ENCODE data around the gene UBAC1.
"Not testable (repeated sequence)": the region's sequence is repeated elsewhere in the genome, so short reads cannot be mapped to it uniquely, and the experiment has no call there.

UBAC1 gene

GRCh38 chr9:135969064-135969683, 8.0 kb upstream of the UBAC1 start:
- Histone ChIP-seq H3K9me3 (ENCODE audit: control insufficient read depth, insufficient read depth, low read length) (no peaks in the 10 kb centered on the region), H3K4me2 (ENCODE audit: low read length) (no peak overlapping the region), H3K4me3 (ENCODE audit: low read length) (no peak overlapping the region), H3K36me3 (ENCODE audit: control insufficient read depth, low read length) (no peaks in the 10 kb centered on the region), H3K4me1 (ENCODE audit: control insufficient read depth, low read length) (peaks cover 12% of the 10 kb centered on the region), H3F3A (ENCODE audit: control insufficient read depth, insufficient read depth) (no peaks in the 10 kb centered on the region), H3K27ac (ENCODE audit: low read depth, low read length) (no peak overlapping the region), H3K27me3 (ENCODE audit: control insufficient read depth, low read length) (peaks cover 9% of the 10 kb centered on the region), H3K9me2 (replicated peaks; ENCODE audit: control insufficient read depth, low read length) (no peaks in the 10 kb centered on the region), H4K20me1 (ENCODE audit: control insufficient read depth, insufficient read depth, low read depth, low read length) (no peaks in the 10 kb centered on the region), H3K79me2 (ENCODE audit: control insufficient read depth, low read length) (no peaks in the 10 kb centered on the region)
- no peak for TF ChIP-seq EZH2phosphoT487 (IDR thresholded peaks at IDR 0.05; ENCODE audit: borderline replicate concordance, low read length)
- no peak for TF ChIP-seq CTCF (IDR thresholded peaks at IDR 0.05; ENCODE audit: low read depth, low read length, poor library complexity, severe bottlenecking)

GRCh38 chr9:135968601-135969000, 7.4 kb upstream of the UBAC1 start:
- no peak overlapping the region for H3K4me3 ChIP-seq (ENCODE audit: low read length)

GRCh38 chr9:135968083-135968476, 6.9 kb upstream of the UBAC1 start:
- H3K4me2 ChIP-seq (ENCODE audit: low read length), result no peak overlapping the region
- H3F3A ChIP-seq (ENCODE audit: control insufficient read depth, insufficient read depth), result no peaks in the 10 kb centered on the region
- H3K36me3 ChIP-seq (ENCODE audit: control insufficient read depth, low read length), result no peaks in the 10 kb centered on the region
- H3K4me3 ChIP-seq (ENCODE audit: low read length), result no peak overlapping the region
- H4K20me1 ChIP-seq (ENCODE audit: control insufficient read depth, insufficient read depth, low read depth, low read length), result no peaks in the 10 kb centered on the region
- TF ChIP-seq CTCF (IDR thresholded peaks at IDR 0.05; ENCODE audit: low read depth, low read length, poor library complexity, severe bottlenecking) (no peak), EZH2phosphoT487 (IDR thresholded peaks at IDR 0.05; ENCODE audit: borderline replicate concordance, low read length) (no peak)
- H3K4me1 ChIP-seq (ENCODE audit: control insufficient read depth, low read length), result peaks cover 14% of the 10 kb centered on the region
- peaks cover 9% of the 10 kb centered on the region for H3K27me3 ChIP-seq (ENCODE audit: control insufficient read depth, low read length)
- no peaks in the 10 kb centered on the region for H3K9me3 ChIP-seq (ENCODE audit: control insufficient read depth, insufficient read depth, low read length)
- no peaks in the 10 kb centered on the region for H3K79me2 ChIP-seq (ENCODE audit: control insufficient read depth, low read length)
- no peaks in the 10 kb centered on the region for H3K9me2 ChIP-seq (replicated peaks; ENCODE audit: control insufficient read depth, low read length)
- no peak overlapping the region for H3K27ac ChIP-seq (ENCODE audit: low read depth, low read length)

More at GRCh38 chr9:135968601-135969000, 7.4 kb upstream of the UBAC1 start:
- Histone ChIP-seq H3K79me2 (ENCODE audit: control insufficient read depth, low read length) (no peaks in the 10 kb centered on the region), H3F3A (ENCODE audit: control insufficient read depth, insufficient read depth) (no peaks in the 10 kb centered on the region), H3K36me3 (ENCODE audit: control insufficient read depth, low read length) (no peaks in the 10 kb centered on the region), H4K20me1 (ENCODE audit: control insufficient read depth, insufficient read depth, low read depth, low read length) (no peaks in the 10 kb centered on the region), H3K4me1 (ENCODE audit: control insufficient read depth, low read length) (peaks cover 14% of the 10 kb centered on the region), H3K27me3 (ENCODE audit: control insufficient read depth, low read length) (peaks cover 9% of the 10 kb centered on the region), H3K27ac (ENCODE audit: low read depth, low read length) (no peak overlapping the region), H3K9me2 (replicated peaks; ENCODE audit: control insufficient read depth, low read length) (no peaks in the 10 kb centered on the region), H3K9me3 (ENCODE audit: control insufficient read depth, insufficient read depth, low read length) (no peaks in the 10 kb centered on the region), H3K4me2 (ENCODE audit: low read length) (no peak overlapping the region)
- TF ChIP-seq EZH2phosphoT487 (IDR thresholded peaks at IDR 0.05; ENCODE audit: borderline replicate concordance, low read length) (no peak), CTCF (IDR thresholded peaks at IDR 0.05; ENCODE audit: low read depth, low read length, poor library complexity, severe bottlenecking) (no peak)

GRCh38 chr9:135966916-135967260, 5.7 kb upstream of the UBAC1 start:
- not testable (repeated sequence) for H3K9me2 ChIP-seq (replicated peaks; ENCODE audit: control insufficient read depth, low read length); H3K4me3 ChIP-seq (ENCODE audit: low read length); H3K27me3 ChIP-seq (ENCODE audit: control insufficient read depth, low read length); H3K36me3 ChIP-seq (ENCODE audit: control insufficient read depth, low read length); H3K9me3 ChIP-seq (ENCODE audit: control insufficient read depth, insufficient read depth, low read length); H3K79me2 ChIP-seq (ENCODE audit: control insufficient read depth, low read length); H3K27ac ChIP-seq (ENCODE audit: low read depth, low read length); H3F3A ChIP-seq (ENCODE audit: control insufficient read depth, insufficient read depth); H4K20me1 ChIP-seq (ENCODE audit: control insufficient read depth, insufficient read depth, low read depth, low read length); H3K4me2 ChIP-seq (ENCODE audit: low read length)
- H3K4me1 ChIP-seq (ENCODE audit: control insufficient read depth, low read length), result peaks cover 23% of the 10 kb centered on the region
